GM18951 (cell line): ENCODE measurements around the gene RASSF1.

ENCODE experiments used
- POLR2A ChIP-seq: IDR thresholded peaks from 4 replicates; pipeline ENCODE4 v1.6.1; 2011; ENCODE audit warnings: mild to moderate bottlenecking; ENCODE audit not compliant: insufficient read length, insufficient read depth; ENCODE audit errors: extremely low read depth
- in situ Hi-C: fragments of 300-500 bp; cut with MboI; formaldehyde crosslinking; loops from one replicate; pipeline ENCODE4 v1.12.0; 2022; ENCODE audit warnings: low sequenced_read_pairs, mixed read lengths, inconsistent platforms; ENCODE audit not compliant: unreplicated experiment

Gene RASSF1

DNA sequence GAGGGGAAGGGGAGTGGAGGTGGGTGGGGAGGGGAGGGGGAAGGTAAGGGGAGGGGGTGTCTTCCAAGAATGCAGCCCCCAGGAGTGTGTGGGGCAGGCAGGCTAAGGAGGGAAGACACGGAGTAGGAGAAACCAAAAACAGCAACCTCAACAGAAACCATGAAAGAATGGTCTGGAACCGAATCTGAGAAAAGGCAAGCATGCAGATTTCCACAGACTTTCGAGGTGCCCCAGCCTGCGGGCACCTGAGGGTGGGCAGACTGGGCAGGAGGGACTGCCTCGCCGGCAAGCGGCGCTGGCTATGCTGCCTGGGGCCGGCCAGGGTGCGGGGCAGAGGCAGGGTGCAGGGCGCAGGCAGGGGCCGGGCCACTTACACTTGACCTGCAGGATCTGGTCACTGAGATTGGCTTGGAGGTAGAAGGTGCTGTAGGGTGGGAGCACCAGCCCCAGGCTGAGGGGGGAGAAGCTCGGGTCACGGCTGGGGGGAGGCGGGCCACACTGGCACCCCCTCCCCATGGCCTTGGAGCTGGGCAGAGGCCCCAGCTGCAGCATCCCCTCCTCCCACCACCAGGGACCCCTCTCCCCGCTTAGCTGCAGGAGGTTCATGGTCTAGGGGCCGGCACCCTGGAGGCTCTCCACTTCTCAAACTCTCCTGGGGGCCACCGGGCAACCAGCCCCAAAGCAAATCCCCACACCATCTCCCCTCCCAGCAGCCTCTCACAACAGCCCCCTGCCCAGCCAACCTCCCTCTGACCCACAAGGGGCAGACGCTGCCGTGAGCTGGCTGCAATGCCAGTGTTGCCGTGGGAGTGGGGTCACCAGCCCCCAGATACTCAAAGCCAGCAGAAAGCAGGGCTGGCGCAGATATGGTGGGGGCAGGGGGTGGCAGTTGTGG is 34.0 kb upstream of the RASSF1 start:
- in situ Hi-C loops, result no loop called here
- no peak for TF ChIP-seq POLR2A

DNA sequence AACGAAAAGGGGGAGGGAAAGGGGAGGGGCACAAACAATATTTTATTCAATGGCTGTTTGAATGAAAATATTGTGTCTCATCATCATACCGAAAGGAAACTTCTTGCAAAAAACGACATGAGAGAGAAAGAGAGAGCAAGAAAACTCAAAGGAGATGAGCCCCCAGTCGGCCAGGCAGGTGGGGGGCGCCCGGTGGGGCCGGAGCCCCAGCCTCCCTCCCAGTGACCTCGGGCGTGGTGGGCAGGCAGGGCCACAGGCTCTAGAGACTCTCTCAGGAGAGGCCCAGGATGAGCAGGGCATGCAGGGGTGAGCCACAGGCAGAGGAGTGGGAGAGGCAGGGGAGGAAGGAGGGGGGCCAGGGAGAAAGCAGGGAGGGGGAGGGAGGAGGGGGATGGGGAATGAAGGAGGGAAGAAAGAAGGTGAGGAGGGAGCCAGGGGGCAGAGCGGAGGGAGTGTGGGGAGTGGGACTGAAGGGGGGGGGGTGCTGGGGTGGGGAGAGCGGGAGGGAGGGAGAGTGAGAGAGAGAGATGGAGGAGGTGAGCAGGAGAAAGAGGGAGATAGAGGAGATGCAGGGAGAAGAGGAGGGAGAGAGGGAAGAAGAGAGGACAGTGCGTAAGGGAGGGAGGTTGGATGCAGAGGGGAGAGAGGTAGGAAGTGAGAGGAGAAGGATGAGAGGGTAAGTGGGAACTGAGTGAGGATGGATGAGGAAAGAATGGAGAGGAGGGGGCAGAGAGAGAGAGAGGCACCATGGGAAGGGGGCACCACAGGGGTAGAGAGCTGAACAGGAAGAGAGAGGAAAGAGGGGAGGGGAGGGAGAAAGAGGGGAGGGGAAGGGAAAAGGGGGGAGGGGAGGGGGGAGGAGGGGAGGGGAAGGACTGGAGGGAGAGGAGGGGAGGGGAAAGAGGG is 32.8 kb upstream of the RASSF1 start:
- no peak for TF ChIP-seq POLR2A
- in situ Hi-C loops, result no loop called here

DNA sequence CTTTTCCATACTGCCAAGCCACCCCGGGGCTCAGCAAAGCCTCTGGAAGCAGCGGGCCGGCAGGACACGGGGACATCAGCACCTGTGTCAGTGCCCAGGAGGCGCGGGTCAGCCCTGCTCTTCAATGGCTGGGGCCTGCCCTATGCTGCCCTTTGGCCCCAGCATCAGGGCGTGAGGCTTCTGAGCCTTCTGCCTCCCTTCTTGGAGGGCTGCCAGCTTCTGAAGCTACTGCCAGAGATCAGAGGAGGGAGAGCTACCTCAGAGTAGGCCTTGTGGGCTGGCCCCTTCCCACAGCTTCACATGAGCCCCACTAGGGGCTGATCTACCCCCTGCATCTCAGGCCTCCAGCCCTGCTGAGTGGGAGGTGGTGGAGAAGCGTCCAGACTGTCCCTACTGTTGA is 31.7 kb upstream of the RASSF1 start:
- in situ Hi-C loops, result no loop called here
- TF ChIP-seq POLR2A, result no peak

DNA sequence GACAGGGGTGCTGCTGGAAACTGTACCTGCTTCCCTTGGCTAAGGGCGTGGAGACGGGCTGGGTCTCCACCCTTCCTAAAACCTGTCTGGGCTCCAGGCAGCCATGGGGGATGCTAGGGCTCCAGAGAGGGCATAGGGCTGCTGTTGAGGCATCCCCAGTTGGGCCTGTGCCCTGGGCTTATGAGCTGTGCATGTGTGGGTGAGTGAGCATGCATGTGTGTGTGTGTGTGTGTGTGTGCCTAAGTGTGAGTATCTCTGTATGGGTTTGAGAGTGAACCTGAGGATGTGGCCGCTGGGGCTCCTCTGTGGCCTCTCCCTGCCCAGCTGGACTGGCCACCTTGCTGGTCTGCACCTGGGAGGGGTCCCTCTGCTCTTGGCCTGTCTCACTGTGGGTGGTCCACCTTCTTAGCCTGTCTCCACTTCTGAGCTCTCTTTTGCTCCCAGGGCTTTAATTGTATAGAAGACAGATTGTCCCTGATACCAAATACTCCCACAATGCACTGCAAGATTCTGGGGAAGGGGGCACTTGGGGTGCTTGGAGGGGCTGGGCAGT is 30.6 kb upstream of the RASSF1 start:
- in situ Hi-C loops, result no loop called here
- no peak for TF ChIP-seq POLR2A

DNA sequence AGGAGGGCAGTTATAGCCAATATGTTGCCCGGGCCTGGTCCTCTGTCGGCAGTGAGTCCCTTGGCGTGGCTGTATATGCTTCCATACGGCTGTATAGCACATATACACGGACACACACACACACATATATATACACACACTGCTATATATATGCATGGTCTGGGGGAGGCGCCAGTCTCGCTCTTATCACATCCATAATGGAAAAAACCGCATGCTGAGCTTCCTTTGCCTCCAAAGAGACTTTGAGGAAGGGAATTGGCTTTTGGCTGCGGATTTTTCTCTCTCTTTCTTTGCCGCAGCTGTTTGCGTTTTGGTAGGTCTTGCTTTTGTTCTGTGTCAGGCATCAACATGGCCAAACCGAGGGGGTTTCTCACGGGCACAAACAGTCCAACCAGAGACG is 30.0 kb upstream of the RASSF1 start:
- TF ChIP-seq POLR2A, result no peak
- in situ Hi-C loops, result no loop called here

DNA sequence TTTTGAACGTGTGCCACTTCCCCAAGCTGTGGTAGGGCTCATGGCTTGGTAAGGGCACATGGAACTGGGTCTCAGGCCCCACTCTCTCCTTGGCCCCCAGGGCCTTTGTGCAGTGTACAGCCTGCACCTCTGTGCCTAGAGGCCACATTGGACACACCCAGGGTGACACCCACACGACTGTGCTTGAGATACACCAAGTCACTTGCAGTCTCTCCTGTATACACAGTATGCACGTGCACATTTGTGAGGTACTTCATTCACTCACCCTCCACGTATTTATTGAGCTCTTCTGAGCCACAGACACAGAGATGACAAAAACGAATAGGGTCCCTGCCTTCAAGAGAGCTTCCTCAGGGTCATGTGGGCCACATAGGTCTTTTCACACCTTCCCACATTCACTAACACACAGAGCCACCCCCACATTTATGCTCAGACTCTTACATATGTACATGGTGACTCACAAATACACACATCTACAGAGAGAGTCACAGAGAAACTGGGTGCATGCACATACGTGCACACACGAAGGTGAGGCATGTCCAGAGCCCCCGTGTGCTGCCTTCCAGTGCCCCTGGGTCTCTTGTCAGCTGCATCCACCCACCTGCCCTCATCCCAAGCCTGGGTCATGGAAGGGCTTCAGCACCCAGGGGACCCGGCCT is 28.5 kb upstream of the RASSF1 start:
- no peak for TF ChIP-seq POLR2A
- in situ Hi-C loops, result no loop called here

DNA sequence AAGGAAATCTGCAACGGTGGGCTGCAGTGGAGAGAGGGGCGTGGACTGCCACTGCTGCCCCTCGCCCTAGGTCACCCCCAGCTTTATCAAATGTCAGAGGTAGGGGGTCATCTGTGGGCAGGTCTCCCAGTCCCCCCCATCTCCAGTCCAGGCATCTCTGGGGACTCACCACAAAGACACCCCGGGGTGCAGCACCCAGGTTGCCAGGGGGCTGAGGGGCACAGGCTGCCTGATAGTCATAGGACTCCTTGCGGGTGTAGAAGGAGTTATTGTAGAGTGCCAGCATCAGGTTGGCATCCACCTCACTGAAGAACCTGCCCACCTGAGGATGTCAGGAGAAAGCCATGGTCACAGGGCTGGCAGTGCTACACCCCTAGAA is 25.2 kb upstream of the RASSF1 start:
- in situ Hi-C loops, result no loop called here
- TF ChIP-seq POLR2A, result no peak

DNA sequence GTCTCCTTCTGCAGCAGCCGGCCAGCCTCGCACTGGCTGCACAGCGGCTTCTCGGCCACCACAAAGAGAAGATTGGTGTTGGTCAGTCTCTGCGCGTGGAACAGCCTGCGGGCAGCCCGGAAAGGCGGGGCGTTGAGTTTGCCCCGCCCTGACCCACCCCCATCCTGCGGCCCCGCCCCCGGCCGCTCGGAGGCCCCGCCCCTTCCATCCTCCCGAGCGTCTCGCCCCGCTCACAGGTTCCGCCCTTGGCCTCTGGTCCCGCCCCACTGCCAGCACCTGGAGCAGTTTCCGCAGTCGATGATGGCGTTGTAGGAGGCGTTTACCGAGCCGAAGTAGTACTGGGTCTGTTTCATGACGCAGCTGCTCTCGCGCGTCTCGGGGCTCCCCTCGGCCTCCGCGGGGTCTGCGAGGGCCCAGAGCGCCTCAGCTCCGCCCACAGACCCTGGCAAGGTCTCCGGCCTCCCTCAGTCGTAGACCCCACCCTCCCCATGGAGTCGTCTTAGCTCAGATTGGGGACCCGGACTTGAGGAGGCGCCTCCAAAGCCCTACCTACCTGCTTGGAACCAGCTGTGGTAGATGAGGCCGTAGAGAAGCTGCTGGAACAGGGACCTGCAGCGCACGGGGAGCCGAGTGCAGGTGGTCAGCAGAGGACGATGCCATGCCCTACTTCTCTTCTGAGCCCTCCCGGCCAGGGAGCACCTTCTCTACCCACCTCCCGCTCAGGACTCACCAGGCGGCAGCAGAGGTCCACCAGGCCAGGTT is 24.6 kb upstream of the RASSF1 start:
- in situ Hi-C loops, result no loop called here

DNA sequence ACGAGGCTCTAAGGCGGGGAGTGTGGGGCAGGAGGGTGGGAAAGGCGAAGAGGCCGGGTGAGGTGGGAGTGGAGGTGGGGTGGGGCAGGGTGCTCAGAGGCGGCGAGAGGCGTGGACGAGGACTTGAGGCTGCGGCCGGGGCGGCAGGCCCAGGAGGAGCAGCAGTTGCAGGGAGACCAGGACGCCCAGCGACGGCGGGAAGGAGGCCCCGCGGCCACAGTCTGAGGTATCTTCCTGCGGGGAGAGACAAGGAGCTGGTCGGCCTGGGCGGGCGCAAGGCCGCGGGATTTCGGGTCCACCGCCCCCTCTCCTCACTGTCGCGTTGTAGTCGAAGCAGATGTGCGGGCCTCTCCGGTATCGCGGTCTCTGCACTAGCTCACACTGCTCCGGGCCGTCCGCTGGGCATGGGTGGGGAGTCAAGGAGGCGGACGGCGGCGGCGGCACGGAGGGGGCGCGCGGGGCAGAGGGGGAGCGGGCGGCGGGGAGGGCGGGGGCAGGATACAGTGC is 24.0 kb upstream of the RASSF1 start:
- in situ Hi-C loops, result no loop called here
- no peak for TF ChIP-seq POLR2A

More for the DNA sequence above, 24.6 kb upstream of the RASSF1 start:
- peak; percentile 50 for TF ChIP-seq POLR2A

DNA sequence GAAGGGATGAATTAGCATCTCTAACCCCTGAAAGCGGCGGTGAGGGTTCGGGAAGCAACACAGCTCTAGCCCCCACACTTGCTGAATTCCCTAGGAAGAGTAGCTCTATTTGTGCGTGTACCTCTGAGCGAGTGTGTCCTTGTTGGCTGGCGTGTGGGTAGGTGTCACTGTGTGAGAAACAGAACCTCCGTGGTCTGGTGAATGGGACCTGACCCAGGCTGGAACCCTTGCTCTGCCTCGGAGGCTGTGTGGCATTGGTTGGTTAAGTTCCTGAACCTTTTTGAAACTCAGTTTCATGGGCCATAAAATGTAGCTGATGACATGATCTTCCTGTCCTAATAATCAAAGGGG is 19.1 kb upstream of the RASSF1 start:
- in situ Hi-C loops, result no loop called here
- TF ChIP-seq POLR2A, result no peak

DNA sequence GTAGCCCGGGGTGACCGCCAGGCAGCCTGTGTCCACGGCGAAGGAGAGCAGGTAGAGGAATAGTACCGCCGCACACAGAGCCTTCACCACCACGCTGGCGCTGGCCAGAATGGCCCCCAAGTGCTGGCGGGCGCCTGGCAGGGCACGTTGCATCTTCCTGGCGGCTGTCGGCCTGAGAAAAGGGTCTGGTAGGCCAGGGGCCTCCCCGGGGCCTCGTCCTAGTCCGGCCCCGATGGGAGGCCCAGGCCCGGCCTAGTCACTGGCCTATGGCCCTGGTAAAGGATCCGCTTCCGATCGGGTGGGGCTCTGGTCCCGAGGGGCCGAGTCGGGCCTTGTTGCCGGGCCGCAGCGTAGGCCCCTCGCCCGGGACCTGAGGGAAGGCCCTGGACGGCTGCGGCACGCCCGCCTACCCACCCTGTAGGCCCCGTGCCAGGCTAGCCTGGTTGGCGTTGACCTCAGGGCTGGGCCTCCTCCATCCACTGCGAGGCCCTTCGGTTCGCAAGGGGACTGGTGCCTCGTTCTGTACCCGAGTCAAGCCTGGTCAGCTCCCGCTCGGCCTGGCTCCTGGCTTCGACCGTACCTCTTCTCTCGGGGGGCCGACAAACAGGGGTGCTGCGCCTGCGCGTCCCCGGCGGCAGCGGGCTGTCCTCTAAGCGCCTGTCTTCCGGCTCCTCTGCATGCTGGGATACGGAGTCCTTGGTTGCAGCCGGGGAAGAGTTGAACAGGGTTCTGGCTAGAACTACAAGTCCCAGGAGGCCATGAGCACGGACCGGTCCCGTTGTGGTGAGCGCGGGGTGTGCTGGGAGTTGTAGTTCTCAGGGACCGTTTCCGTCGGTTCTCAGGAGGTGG is 18.5 kb upstream of the RASSF1 start, which contains the start of gene TMEM115:
TSS of gene TMEM115 (minus strand) at position 611 of the 849 bp plus-strand sequence. CDS start at position 153, 458 bp downstream.
- TF ChIP-seq POLR2A, result peak; percentile 68
- in situ Hi-C loops, result no loop called here
